HepG2 (cell line): ENCODE measurements around the gene RAB3D. TPM values are rescaled to one million over a fixed set of nuclear protein-coding genes. Genes with fewer than 3 reads are reported as not detected.
A peak's percentile ranks its signal among the peaks of the same experiment; 100 is the strongest.

ENCODE experiments used
- BCL6 ChIP-seq: IDR thresholded peaks from 2 replicates; pipeline ENCODE4 v1.6.1; 2016; ENCODE audit warnings: missing genetic modification reagents, missing compliant biosample characterization
- HNRNPH1 ChIP-seq: fragments of 200-400 bp; formaldehyde crosslinking; optimal IDR thresholded peaks from 2 replicates; pipeline ENCODE3; 2017; ENCODE audit warnings: mild to moderate bottlenecking, low read depth, low read length
- KDM2A ChIP-seq: sonication (generic); formaldehyde crosslinking; IDR thresholded peaks from 2 replicates; pipeline ENCODE4 v1.4.0; 2020; ENCODE audit warnings: low read depth, missing genetic modification reagents, borderline replicate concordance
- MAZ ChIP-seq, 2 experiments: sonication (generic) in 1 of 2; formaldehyde crosslinking in 1 of 2; IDR thresholded peaks; 2 replicates each; pipeline versions ENCODE4 v1.5.0 to v1.6.1; 2012 to 2020; ENCODE audit warnings: low read depth in 2 of 2, mild to moderate bottlenecking in 2 of 2, borderline replicate concordance in 1 of 2, improper control_type of control experiment in 1 of 2, low read length in 1 of 2, missing genetic modification reagents in 1 of 2, moderate library complexity in 1 of 2
- MIER3 ChIP-seq: IDR thresholded peaks from 2 replicates; pipeline ENCODE4 v1.6.1; 2016; ENCODE audit warnings: missing compliant biosample characterization, borderline replicate concordance
- NBN ChIP-seq: fragments of 450-650 bp; conservative IDR thresholded peaks from 2 replicates; pipeline ENCODE4 v1.6.1; 2017
- NKX3-1 ChIP-seq: sonication (generic); formaldehyde crosslinking; IDR thresholded peaks from 2 replicates; pipeline ENCODE4 v1.5.0; 2020; ENCODE audit warnings: missing genetic modification reagents
- NRL ChIP-seq: sonication (generic); formaldehyde crosslinking; IDR thresholded peaks from 2 replicates; pipeline ENCODE4 v1.5.0; 2020; ENCODE audit warnings: missing genetic modification reagents, mild to moderate bottlenecking, moderate library complexity, borderline replicate concordance
- PHB2 ChIP-seq: fragments of 450-650 bp; IDR thresholded peaks from 2 replicates; pipeline ENCODE4 v1.6.1; 2018; ENCODE audit not compliant: partially characterized antibody
- RCOR2 ChIP-seq: IDR thresholded peaks from 2 replicates; pipeline ENCODE4 v1.6.1; 2016; ENCODE audit warnings: missing biosample characterization, missing genetic modification reagents
- REL ChIP-seq: sonication (generic); formaldehyde crosslinking; conservative IDR thresholded peaks from 2 replicates; pipeline ENCODE4 v1.8.0; 2022; ENCODE audit warnings: mild to moderate bottlenecking, missing genetic modification reagents, moderate library complexity
- ZNF225 ChIP-seq: sonication (generic); formaldehyde crosslinking; IDR thresholded peaks from 2 replicates; pipeline ENCODE4 v1.4.0; 2020; ENCODE audit warnings: mild to moderate bottlenecking, missing genetic modification reagents
- ZNF737 ChIP-seq: sonication (generic); formaldehyde crosslinking; IDR thresholded peaks from 2 replicates; pipeline ENCODE4 v1.5.0; 2020; ENCODE audit warnings: missing genetic modification reagents, mild to moderate bottlenecking, borderline replicate concordance
- polyA plus RNA-seq, 8 experiments: library from polyadenylated mRNA; depleted of rRNA in 3 of 8; stranded (reverse) in 7 of 8; unstranded in 1 of 8; fragments of >200 nt; fragmentation: Illumina TruSeq in 4 of 8; extraction: Trizol in 4 of 8; gene quantifications; 2 replicates each; pipeline versions ENCODE4 v1.2.1 to v1.2.3, GENCODE V29; 2011 to 2016; ENCODE audit warnings: low read depth in 4 of 8, missing spikeins in 1 of 8, mixed read lengths in 1 of 8; ENCODE audit not compliant: insufficient read depth in 1 of 8
- total RNA-seq, 5 experiments: library from RNA; depleted of rRNA; stranded (reverse); fragments of >200 nt; fragmentation: Illumina TruSeq; extraction: Trizol; gene quantifications; 2 replicates each; pipeline ENCODE4 v1.2.3, GENCODE V29; 2016; ENCODE audit warnings: low read depth in 1 of 5
- TF ChIP-seq, protein P1 (sequence below): sonication (generic); formaldehyde crosslinking; IDR thresholded peaks from 2 replicates; pipeline ENCODE4 v1.5.0; 2020; ENCODE audit warnings: mild to moderate bottlenecking, low read depth, missing genetic modification reagents, borderline replicate concordance
- TF ChIP-seq, protein P2 (sequence below): sonication (generic); formaldehyde crosslinking; IDR thresholded peaks from 2 replicates; pipeline ENCODE4 v1.4.0; 2020; ENCODE audit warnings: missing genetic modification reagents
- TF ChIP-seq, protein P3 (sequence below): sonication (generic); formaldehyde crosslinking; IDR thresholded peaks from 2 replicates; pipeline ENCODE4 v1.5.0; 2020; ENCODE audit warnings: missing genetic modification reagents, mild to moderate bottlenecking, borderline replicate concordance
- TF ChIP-seq, protein P4 (sequence below): sonication (generic); formaldehyde crosslinking; IDR thresholded peaks from 2 replicates; pipeline ENCODE4 v1.5.0; 2020; ENCODE audit warnings: missing genetic modification reagents
- TF ChIP-seq, protein P5 (sequence below): sonication (generic); formaldehyde crosslinking; IDR thresholded peaks from 2 replicates; pipeline ENCODE4 v1.4.0; 2020; ENCODE audit warnings: missing genetic modification reagents

RAB3D gene
- total and polyA plus RNA-seq, 2 of the 13 experiments (the other 11 are each of a cell fraction or from before 2014, with no cell fraction given) = 2.0 to 16.1 TPM

DNA sequence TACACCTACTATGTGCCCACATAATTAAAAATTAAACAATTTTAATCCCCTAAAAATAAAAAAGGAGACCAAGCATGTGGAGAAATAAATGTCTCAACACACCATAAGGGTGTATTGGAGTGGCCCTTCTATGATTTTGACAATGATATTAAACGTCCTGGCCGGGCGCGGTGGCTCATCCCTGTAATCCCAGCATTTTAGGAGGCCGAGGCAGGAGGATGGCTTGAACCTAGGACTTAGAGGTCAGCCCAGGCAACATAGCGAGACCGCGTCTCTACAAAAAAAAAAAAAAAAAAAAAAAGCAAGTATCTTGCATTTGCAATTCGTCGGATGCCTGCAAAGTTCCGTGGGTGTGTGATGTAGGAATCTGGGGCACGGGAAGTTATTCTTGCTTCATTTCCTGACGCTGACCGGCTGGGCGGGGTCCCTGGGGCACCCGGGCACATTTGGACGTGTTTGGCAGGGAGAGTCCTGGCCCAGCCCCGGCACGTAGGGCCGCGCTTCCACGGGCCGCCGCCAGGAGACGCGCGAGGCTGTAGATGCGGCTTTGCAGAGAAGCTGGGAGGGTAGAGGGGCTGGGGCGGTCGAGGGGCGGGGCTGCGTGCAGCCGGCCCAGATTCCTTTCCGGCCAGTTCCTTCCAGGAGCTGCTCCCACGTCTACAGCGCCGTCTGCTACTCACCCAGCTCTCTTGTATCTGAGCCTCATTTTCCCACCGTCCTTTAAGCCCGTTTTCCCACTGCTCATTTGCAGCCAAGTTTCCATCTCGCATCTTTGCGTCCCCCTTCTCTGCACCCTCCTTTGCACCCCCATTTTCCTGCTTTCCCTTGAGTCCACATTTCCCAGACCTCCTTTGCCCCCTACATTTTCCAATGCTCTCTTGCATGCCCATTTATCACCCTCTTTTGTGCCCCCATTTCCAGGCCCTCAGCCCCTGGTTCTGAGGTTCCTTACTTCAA is 45.7 kb downstream of the RAB3D start (continued):
- TF ChIP-seq, protein P1, sequence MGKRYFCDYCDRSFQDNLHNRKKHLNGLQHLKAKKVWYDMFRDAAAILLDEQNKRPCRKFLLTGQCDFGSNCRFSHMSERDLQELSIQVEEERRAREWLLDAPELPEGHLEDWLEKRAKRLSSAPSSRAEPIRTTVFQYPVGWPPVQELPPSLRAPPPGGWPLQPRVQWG = no peak
- TF ChIP-seq REL (CRISPR knock-in tag) (no peak), ZNF737 (CRISPR knock-in tag) (no peak), PHB2 (no peak), NKX3-1 (CRISPR knock-in tag) (no peak), ZNF225 (no peak), NRL (CRISPR knock-in tag) (peak; percentile 36; the same call in 1 of the 2 replicates), MAZ (IDR thresholded peaks at IDR 0.05; ENCODE audit: borderline replicate concordance, low read depth, low read length) (peak; percentile 30; the same call in 1 of the 2 replicates), MAZ (CRISPR knock-in tag; IDR thresholded peaks at IDR 0.05; ENCODE audit: low read depth) (peak; percentile 84), KDM2A (peak; percentile 78), MIER3 (CRISPR knock-in tag) (no peak), RCOR2 (CRISPR knock-in tag) (no peak), NBN (no peak), BCL6 (peak; percentile 44), HNRNPH1 (no peak)
- TF ChIP-seq, protein P2, sequence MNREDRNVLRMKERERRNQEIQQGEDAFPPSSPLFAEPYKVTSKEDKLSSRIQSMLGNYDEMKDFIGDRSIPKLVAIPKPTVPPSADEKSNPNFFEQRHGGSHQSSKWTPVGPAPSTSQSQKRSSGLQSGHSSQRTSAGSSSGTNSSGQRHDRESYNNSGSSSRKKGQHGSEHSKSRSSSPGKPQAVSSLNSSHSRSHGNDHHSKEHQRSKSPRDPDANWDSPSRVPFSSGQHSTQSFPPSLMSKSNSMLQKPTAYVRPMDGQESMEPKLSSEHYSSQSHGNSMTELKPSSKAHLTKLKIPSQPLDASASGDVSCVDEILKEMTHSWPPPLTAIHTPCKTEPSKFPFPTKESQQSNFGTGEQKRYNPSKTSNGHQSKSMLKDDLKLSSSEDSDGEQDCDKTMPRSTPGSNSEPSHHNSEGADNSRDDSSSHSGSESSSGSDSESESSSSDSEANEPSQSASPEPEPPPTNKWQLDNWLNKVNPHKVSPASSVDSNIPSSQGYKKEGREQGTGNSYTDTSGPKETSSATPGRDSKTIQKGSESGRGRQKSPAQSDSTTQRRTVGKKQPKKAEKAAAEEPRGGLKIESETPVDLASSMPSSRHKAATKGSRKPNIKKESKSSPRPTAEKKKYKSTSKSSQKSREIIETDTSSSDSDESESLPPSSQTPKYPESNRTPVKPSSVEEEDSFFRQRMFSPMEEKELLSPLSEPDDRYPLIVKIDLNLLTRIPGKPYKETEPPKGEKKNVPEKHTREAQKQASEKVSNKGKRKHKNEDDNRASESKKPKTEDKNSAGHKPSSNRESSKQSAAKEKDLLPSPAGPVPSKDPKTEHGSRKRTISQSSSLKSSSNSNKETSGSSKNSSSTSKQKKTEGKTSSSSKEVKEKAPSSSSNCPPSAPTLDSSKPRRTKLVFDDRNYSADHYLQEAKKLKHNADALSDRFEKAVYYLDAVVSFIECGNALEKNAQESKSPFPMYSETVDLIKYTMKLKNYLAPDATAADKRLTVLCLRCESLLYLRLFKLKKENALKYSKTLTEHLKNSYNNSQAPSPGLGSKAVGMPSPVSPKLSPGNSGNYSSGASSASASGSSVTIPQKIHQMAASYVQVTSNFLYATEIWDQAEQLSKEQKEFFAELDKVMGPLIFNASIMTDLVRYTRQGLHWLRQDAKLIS (CRISPR knock-in tag) = no peak
- TF ChIP-seq, protein P3, sequence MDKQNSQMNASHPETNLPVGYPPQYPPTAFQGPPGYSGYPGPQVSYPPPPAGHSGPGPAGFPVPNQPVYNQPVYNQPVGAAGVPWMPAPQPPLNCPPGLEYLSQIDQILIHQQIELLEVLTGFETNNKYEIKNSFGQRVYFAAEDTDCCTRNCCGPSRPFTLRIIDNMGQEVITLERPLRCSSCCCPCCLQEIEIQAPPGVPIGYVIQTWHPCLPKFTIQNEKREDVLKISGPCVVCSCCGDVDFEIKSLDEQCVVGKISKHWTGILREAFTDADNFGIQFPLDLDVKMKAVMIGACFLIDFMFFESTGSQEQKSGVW (CRISPR knock-in tag) = no peak
- TF ChIP-seq, protein P4, sequence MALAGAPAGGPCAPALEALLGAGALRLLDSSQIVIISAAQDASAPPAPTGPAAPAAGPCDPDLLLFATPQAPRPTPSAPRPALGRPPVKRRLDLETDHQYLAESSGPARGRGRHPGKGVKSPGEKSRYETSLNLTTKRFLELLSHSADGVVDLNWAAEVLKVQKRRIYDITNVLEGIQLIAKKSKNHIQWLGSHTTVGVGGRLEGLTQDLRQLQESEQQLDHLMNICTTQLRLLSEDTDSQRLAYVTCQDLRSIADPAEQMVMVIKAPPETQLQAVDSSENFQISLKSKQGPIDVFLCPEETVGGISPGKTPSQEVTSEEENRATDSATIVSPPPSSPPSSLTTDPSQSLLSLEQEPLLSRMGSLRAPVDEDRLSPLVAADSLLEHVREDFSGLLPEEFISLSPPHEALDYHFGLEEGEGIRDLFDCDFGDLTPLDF (CRISPR knock-in tag) = no peak
- TF ChIP-seq, protein P5, sequence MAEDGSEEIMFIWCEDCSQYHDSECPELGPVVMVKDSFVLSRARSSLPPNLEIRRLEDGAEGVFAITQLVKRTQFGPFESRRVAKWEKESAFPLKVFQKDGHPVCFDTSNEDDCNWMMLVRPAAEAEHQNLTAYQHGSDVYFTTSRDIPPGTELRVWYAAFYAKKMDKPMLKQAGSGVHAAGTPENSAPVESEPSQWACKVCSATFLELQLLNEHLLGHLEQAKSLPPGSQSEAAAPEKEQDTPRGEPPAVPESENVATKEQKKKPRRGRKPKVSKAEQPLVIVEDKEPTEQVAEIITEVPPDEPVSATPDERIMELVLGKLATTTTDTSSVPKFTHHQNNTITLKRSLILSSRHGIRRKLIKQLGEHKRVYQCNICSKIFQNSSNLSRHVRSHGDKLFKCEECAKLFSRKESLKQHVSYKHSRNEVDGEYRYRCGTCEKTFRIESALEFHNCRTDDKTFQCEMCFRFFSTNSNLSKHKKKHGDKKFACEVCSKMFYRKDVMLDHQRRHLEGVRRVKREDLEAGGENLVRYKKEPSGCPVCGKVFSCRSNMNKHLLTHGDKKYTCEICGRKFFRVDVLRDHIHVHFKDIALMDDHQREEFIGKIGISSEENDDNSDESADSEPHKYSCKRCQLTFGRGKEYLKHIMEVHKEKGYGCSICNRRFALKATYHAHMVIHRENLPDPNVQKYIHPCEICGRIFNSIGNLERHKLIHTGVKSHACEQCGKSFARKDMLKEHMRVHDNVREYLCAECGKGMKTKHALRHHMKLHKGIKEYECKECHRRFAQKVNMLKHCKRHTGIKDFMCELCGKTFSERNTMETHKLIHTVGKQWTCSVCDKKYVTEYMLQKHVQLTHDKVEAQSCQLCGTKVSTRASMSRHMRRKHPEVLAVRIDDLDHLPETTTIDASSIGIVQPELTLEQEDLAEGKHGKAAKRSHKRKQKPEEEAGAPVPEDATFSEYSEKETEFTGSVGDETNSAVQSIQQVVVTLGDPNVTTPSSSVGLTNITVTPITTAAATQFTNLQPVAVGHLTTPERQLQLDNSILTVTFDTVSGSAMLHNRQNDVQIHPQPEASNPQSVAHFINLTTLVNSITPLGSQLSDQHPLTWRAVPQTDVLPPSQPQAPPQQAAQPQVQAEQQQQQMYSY (CRISPR knock-in tag) = no peak
